ENCODE results near the gene EIF4E3.

EIF4E3 gene

DNA sequence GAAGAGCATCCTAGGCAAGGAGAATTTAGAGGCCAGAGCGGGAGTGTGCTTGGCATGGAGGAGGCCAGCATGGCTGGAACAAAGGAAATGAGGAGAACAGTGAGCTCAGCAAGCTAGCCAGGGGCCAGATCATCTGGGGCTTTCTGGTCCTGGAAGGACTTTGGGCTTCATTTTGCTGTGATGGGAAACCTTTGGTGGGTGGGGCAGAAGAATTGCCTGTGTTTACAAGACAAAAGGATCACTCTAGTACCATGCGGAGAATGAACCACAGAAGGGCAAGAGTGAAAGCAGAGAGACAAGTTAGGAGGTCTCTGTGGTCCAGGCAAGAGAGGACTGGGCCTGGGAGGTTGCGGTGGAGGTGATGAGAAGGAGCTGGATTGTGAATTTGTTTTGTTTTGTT lies 80.1 kb downstream of the EIF4E3 start:
- DNase-seq, result no peak

DNA sequence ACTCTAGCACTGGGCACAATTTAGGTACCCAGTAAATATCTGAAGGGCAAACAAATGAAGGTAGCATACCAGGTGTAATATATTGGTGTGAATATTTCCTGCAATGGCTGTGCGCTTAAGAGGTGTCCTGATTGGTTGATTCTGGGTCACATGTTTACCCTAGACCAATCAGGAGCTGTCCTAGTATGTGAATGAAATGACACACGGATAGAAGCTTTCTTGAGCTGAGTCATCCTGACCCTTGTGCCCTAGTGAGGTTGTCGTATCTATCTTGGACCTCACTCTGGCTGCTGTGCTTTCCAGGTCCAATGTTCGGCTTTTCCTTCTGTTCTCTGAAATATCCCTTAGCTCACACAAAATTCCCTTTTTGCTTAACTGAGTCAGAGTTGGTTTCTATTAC lies 83.5 kb downstream of the EIF4E3 start:
- DNase-seq, result no peak

DNA sequence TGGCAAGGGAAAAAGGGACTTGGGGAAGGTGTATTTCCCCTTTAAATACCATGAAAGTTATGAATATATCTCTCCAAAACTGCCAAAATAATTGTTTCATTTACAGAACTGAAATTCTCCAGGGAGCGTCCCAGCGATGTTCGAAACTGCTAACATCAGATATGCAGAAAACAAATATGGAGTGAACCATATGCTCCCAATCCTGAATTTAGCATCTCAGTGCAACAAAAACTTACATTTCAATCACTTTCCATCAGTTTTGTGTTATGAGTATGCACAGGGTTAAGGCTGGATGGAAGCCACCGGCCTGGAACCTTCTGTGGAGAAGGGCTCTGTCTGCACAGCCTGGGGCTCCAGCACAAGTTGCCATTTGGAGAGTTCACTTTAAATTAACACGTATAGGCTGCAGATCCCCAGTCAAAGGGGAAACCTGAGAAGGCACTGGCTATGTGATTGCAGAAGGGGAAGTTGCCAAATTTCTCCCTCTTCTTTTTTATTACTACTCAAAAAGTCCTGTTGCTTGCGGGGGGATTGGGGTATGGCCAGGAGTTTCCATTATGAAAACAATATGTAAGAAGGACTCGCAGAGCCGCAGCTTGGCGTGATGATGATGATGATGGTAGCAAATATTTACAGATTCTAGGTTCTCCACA lies 84.7 kb downstream of the EIF4E3 start:
- DNase-seq, result no peak

DNA sequence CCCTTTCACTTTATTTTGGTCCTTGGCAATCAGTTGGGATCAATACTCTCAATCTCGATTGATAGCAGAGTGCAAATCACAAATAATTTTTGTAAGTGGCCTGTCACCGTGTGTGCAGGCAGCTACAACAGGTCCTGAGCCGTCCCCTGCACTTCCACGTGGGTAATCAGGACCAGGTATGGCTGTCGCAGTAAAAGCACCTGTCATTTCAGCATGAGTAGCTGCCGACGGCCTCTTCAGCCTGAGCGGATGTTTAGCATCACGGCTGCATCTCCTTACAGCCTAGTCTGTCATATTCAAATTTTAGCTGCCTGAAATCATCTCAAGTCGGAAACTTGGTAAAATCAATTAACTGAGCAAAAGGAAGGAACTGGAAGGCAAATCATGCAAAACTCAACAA lies 88.7 kb downstream of the EIF4E3 start:
- no peak for DNase-seq

DNA sequence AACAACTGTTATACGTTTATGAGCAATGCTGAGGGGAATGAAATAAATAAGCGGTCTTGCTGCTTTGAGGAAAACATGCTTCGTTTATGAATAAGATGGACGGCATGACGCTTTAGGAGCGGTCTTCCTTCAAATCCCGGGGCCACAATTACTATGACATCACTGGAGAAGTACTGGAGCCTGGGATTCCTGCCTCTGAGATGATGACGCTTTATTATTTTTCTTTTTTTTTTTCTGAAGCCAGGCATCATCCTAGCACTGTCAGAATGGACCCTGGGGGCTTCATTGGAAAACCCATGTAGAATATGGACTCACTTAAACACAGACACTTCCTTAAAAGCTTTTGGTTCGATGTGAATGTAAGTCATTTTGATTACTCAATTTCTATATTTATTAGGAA lies 89.2 kb downstream of the EIF4E3 start:
- no peak for DNase-seq

DNA sequence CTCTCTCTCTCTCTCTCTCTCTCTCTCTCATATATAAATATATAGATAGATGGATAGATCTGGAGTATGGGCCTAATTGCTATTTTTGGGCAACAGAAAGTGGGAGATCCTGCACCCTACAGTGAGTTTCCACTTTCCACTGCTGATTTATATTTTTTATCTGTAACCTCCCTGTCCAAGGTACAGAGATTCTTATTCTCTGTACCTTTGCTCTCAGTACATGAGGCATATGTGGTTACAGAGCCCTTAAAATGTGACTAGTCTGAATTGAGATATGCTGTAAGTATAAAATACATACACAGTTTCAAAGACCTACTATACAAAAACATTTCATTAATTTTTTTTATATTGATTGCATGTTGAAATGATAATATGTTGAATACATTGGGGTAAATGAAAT lies 90.5 kb downstream of the EIF4E3 start:
- no peak for DNase-seq

DNA sequence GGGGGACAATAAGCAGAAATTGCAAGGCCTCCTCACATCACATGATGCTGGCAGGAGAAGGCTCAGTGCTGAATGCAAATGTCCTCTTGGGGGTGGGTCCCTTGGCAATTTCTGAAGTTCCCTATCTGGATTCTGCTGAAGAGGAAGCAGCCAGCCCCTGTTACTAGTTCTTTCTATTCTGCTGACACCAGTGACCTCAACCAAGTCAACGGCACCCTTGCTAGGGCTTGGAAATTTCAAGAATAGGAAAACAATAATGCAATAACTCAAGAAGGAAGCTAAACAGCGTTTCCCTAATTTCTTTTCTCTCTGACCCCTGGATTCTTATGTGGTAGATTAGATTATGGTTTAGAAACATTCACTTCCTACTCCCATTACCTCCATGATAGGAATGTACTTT lies 95.5 kb downstream of the EIF4E3 start:
- no peak for DNase-seq

DNA sequence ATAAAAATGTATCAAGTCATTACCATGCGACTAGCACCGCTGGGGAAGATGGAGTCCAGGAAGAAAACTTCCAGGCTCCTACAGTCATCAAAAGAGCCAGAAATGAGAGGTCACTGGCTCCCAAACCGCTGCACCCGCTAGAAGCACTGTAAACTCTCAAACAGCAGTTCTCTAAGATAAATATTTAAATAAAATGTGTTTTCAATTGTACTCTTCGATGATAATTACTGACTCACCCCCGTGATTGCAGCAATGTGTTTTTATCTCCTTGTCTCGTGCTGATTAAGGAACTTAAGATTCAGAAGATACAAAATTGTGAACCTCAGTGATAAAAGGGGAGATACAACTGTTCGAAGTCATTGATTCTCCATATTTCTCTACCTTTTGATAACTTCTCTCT lies 95.9 kb downstream of the EIF4E3 start:
- no peak for DNase-seq

DNA sequence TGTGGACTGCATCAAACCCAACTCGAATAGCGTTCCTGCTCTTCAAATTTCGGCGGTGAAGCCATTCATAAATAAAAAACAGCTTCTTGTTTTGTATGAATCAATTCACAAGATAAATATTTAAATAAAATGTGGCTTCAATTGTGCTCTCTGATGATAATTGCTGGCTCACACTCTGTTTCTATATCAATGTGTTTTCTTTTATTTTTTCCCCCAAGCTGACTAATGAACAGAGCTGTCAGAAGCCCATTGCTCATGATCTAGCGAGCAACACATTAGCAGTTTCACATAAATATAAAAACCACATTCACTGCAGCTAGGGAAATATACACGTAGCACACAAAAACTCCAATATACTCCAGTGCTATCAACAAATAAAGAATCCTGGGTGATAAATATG lies 96.7 kb downstream of the EIF4E3 start:
- no peak for DNase-seq

DNA sequence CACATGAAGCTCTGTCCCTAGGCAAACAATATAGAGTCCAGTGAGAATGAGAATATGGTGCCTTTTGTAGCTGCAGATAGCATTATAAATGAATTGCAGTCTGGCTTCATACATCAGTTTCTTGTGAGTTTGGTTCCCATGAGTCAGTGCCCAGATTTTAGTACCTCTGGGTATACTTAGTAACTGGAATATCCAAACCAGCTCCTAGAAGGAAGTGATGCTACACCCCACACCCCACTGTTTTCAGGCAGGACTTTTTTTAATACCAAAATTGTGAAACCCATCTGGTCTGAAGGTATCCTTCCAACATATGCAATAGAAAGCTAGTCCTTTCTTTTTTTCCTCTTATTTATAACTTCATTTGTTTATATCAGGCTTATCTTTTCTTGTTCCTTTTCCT lies 99.5 kb downstream of the EIF4E3 start:
- no peak for DNase-seq

Data from NCI-H510A (cell line).